GM18873 (cell line): ENCODE data around the gene C1orf198.

Source experiments
- ATAC-seq: cut with Tn5 transposase; IDR thresholded peaks from one replicate; pipeline ENCODE4 v1.9.1; 2021; ENCODE audit warnings: mild to moderate bottlenecking, moderate library complexity, moderate number of reproducible peaks; ENCODE audit not compliant: unreplicated experiment, low FRiP score

The C1orf198 gene

GRCh38 chr1:230791986-230792564 lies 76.2 kb downstream of the C1orf198 start:
- ATAC-seq, result no peak

GRCh38 chr1:230790026-230790425 lies 78.3 kb downstream of the C1orf198 start:
- no peak for ATAC-seq

DNA sequence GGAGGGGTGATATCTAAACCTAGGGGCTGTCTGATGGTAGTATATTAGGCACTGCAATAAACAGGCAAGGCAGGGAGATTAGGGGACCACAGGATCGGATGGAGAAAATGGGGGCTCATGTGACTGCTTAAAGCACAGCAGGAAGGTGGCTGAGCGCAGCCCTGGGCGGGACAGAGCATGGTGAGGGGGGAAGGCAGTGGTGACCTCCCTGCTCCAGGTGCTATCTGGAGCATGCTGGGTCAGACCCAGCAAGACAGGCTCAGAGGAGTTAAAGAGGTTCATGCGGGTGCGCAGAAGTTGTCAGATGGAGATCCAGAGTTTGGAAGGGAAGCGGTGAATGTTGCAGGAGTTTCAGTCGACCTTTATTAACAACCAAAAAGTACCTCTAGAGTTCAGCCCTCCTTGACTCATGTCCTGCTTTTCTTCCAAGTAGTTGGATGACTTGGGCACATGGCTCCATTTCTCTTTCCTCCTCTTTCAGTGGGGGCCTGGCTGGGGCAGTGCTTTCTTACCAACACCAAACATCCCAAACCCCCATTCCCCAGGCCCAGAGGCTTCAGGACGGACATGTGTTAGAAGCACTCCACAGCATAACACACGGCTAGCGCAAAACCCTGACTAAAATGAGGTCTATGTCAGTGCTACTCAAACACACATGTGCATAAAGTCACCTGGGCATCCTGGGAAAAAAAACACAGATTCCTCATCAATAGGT lies 79.6 kb downstream of the C1orf198 start:
- no peak for ATAC-seq

GRCh38 chr1:230787471-230787870 lies 80.8 kb downstream of the C1orf198 start:
- no peak for ATAC-seq
